ENCODE results near the gene TRAPPC3L. TPM values are rescaled to one million over a fixed set of nuclear protein-coding genes. Genes with fewer than 3 reads are reported as not detected.

TRAPPC3L gene
- total RNA-seq, 1 experiment from 2014 or later: not detected

DNA sequence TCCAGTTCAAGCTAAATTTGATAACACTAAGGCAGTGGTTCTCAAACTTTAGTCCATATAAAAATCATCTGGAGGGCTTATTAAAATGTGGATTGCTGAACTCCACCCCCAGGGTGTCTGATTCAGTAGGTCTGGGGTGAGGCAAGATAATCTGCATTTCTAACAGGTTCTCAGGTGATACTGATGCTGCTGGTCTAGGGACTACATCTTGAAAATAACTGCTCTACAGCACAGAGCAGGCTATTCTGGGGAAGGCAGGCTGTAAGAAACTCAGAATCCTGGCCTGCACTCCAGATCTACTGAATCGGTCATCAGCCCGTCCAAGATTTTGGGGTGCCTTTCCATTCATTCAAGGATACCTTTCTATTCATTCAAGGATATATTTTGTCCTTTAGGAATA lies 22.6 kb downstream of the TRAPPC3L start (continued):
- TF ChIP-seq, protein P1, sequence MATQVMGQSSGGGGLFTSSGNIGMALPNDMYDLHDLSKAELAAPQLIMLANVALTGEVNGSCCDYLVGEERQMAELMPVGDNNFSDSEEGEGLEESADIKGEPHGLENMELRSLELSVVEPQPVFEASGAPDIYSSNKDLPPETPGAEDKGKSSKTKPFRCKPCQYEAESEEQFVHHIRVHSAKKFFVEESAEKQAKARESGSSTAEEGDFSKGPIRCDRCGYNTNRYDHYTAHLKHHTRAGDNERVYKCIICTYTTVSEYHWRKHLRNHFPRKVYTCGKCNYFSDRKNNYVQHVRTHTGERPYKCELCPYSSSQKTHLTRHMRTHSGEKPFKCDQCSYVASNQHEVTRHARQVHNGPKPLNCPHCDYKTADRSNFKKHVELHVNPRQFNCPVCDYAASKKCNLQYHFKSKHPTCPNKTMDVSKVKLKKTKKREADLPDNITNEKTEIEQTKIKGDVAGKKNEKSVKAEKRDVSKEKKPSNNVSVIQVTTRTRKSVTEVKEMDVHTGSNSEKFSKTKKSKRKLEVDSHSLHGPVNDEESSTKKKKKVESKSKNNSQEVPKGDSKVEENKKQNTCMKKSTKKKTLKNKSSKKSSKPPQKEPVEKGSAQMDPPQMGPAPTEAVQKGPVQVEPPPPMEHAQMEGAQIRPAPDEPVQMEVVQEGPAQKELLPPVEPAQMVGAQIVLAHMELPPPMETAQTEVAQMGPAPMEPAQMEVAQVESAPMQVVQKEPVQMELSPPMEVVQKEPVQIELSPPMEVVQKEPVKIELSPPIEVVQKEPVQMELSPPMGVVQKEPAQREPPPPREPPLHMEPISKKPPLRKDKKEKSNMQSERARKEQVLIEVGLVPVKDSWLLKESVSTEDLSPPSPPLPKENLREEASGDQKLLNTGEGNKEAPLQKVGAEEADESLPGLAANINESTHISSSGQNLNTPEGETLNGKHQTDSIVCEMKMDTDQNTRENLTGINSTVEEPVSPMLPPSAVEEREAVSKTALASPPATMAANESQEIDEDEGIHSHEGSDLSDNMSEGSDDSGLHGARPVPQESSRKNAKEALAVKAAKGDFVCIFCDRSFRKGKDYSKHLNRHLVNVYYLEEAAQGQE (IDR thresholded peaks at IDR 0.05; ENCODE audit: low read depth): no peak
- TF ChIP-seq, protein P2, sequence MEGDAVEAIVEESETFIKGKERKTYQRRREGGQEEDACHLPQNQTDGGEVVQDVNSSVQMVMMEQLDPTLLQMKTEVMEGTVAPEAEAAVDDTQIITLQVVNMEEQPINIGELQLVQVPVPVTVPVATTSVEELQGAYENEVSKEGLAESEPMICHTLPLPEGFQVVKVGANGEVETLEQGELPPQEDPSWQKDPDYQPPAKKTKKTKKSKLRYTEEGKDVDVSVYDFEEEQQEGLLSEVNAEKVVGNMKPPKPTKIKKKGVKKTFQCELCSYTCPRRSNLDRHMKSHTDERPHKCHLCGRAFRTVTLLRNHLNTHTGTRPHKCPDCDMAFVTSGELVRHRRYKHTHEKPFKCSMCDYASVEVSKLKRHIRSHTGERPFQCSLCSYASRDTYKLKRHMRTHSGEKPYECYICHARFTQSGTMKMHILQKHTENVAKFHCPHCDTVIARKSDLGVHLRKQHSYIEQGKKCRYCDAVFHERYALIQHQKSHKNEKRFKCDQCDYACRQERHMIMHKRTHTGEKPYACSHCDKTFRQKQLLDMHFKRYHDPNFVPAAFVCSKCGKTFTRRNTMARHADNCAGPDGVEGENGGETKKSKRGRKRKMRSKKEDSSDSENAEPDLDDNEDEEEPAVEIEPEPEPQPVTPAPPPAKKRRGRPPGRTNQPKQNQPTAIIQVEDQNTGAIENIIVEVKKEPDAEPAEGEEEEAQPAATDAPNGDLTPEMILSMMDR (IDR thresholded peaks at IDR 0.05 in 2 of 3, conservative IDR thresholded peaks at IDR 0.05 in 1 of 3; ENCODE audit: borderline replicate concordance in 1 of 3, insufficient read depth in 1 of 3, low read depth in 2 of 3, low read length in 2 of 3): no peak
- TF ChIP-seq ZNF274 (IDR thresholded peaks at IDR 0.05; ENCODE audit: low read depth, low read length) (no peak), EZH2 (IDR thresholded peaks at IDR 0.05) (no peak), CEBPB (IDR thresholded peaks at IDR 0.05; ENCODE audit: low read depth) (no peak), EGR1 (IDR thresholded peaks at IDR 0.05; ENCODE audit: low read depth) (no peak), SP1 (IDR thresholded peaks at IDR 0.05; ENCODE audit: low read depth) (no peak), CBX3 (IDR thresholded peaks at IDR 0.05; ENCODE audit: low read depth) (no peak)

DNA sequence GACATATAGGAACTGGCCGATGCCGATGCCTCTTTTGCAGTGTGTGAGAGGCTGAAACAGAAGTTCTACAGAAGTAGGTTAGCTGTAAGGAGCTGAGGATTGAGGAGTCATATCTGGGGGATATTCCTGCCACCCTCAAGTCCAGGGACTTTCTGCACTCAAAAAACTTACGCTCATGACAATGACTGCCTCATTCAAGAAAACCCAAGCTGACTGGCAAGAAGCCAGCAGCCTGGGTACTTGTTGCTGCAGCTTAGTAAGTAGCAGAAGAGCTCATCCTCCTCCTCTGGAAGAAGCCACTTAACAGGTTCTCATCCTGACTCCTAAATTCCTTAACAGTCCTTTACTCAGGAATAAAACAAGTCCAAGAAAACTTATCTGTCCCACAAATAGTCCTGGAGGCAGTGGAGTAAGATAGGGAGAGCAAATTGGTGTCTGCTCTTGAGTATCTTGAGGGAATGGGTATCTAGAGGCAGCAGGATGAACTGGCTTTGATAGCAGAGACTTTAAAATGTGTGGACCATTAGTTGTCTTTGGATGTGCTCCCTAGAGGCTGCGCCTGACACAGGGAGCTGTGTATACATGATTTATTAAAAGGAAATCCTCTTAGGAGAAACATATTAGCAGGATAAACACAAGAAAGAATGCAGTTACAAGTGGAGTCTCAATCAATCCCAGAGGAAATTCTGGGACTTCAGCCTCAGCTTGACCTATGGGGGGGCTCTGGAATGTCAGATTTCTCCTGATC lies 26.7 kb downstream of the TRAPPC3L start:
- Histone ChIP-seq H3K9me2 (ENCODE audit: insufficient read depth) (no peaks in the 10 kb centered on the region), H3K4me2 (ENCODE audit: low read length) (no peak overlapping the region), H2AFZ (ENCODE audit: low read depth, low read length, poor library complexity, severe bottlenecking) (no peak overlapping the region), H3K79me2 (ENCODE audit: insufficient read depth, low read length) (no peaks in the 10 kb centered on the region), H3K9ac (ENCODE audit: low read length) (no peak overlapping the region), H3K27ac (ENCODE audit: low read depth, low read length) (no peak overlapping the region), H3K4me3 (replicated peaks in 1 of 2; ENCODE audit: low read depth in 1 of 2, low read length in 2 of 2) (no peak overlapping the region), H4K20me1 (ENCODE audit: insufficient read depth) (no peaks in the 10 kb centered on the region), H3K27me3 (ENCODE audit: insufficient read depth, low read length) (no peaks in the 10 kb centered on the region), H3K36me3 (ENCODE audit: control insufficient read depth in 1 of 2, insufficient read depth in 2 of 2, low read length in 2 of 2) (no peaks in the 10 kb centered on the region), H3K9me3 (ENCODE audit: control insufficient read depth in 1 of 2, insufficient read depth in 1 of 2, low read depth in 1 of 2, low read length in 2 of 2) (no peaks in the 10 kb centered on the region), H3K4me1 (ENCODE audit: control insufficient read depth in 1 of 2, insufficient read depth in 2 of 2, low read length in 2 of 2) (no peaks in the 10 kb centered on the region)
- ChIA-PET POLR2A (no interaction called here), RAD21 (ENCODE audit: low non-redundant PET in 1 of 2, low total read pairs in 2 of 2, uncharacterized antibody in 2 of 2, unreplicated experiment in 2 of 2) (no interaction called here), CTCF (no interaction called here)
- no peak for DNase-seq (ENCODE audit: low read depth, low spot score)
- no TSS peak for BruUV-seq (replicated peaks)
- intact Hi-C loops (cut with micrococcal nuclease): no loop called here
- ATAC-seq: no peak
- TF ChIP-seq POLR2A (IDR thresholded peaks at IDR 0.05; ENCODE audit: borderline replicate concordance, extremely low read depth, insufficient read depth, insufficient read length) (no peak), EGR1 (IDR thresholded peaks at IDR 0.05; ENCODE audit: low read depth) (no peak), RAD21 (IDR thresholded peaks at IDR 0.05; ENCODE audit: low read depth) (no peak), SRF (IDR thresholded peaks at IDR 0.05; ENCODE audit: low read depth) (no peak), ELF1 (IDR thresholded peaks at IDR 0.05; ENCODE audit: borderline replicate concordance, low read depth) (no peak), SIN3A (IDR thresholded peaks at IDR 0.05; ENCODE audit: low read depth) (no peak)
- TF ChIP-seq, protein P3, sequence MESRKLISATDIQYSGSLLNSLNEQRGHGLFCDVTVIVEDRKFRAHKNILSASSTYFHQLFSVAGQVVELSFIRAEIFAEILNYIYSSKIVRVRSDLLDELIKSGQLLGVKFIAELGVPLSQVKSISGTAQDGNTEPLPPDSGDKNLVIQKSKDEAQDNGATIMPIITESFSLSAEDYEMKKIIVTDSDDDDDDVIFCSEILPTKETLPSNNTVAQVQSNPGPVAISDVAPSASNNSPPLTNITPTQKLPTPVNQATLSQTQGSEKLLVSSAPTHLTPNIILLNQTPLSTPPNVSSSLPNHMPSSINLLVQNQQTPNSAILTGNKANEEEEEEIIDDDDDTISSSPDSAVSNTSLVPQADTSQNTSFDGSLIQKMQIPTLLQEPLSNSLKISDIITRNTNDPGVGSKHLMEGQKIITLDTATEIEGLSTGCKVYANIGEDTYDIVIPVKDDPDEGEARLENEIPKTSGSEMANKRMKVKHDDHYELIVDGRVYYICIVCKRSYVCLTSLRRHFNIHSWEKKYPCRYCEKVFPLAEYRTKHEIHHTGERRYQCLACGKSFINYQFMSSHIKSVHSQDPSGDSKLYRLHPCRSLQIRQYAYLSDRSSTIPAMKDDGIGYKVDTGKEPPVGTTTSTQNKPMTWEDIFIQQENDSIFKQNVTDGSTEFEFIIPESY (IDR thresholded peaks at IDR 0.05; ENCODE audit: extremely low read depth, insufficient replicate concordance, low read length): no peak
- TF ChIP-seq, protein P4, sequence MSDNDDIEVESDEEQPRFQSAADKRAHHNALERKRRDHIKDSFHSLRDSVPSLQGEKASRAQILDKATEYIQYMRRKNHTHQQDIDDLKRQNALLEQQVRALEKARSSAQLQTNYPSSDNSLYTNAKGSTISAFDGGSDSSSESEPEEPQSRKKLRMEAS (IDR thresholded peaks at IDR 0.05): no peak

All from HCT116 (cell line).